Lower lobe of right lung (tissue), 2 donors: ENCODE data around the gene CASR. TPM values are rescaled to one million over a fixed set of nuclear protein-coding genes. Genes with fewer than 3 reads are reported as not detected.
"Not testable (repeated sequence)": the region's sequence is repeated elsewhere in the genome, so short reads cannot be mapped to it uniquely, and the experiment has no call there.

Source experiments
- ATAC-seq, 2 donors: fragments of 200-7000 bp; cut with Tn5 transposase; one replicate each; pipeline ENCODE4 v1.9.1; 2020 to 2022; ENCODE audit warnings: mild to moderate bottlenecking in 2 of 2, moderate library complexity in 2 of 2
- DNase-seq: peaks from one replicate; pipeline ENCODE4 v3.0.0-alpha.2; 2020
- H3K27ac ChIP-seq: fragments of 200-600 bp; one replicate; pipeline ENCODE4 v1.8.0; 2022
- H3K27me3 ChIP-seq: fragments of 200-600 bp; one replicate; pipeline ENCODE4 v1.8.0; 2022; ENCODE audit warnings: low read depth
- H3K36me3 ChIP-seq: fragments of 200-600 bp; one replicate; pipeline ENCODE4 v1.8.0; 2022; ENCODE audit warnings: mild to moderate bottlenecking
- H3K4me1 ChIP-seq: fragments of 200-600 bp; one replicate; pipeline ENCODE4 v1.8.0; 2022
- H3K4me3 ChIP-seq: fragments of 200-600 bp; one replicate; pipeline ENCODE4 v1.8.0; 2022; ENCODE audit warnings: mild to moderate bottlenecking
- H3K9me3 ChIP-seq: fragments of 200-600 bp; one replicate; pipeline ENCODE4 v1.8.0; 2022
- CTCF ChIP-seq: fragments of 200-600 bp; IDR thresholded peaks from one replicate; pipeline ENCODE4 v1.8.0; 2022; ENCODE audit warnings: antibody characterized with exemption, mild to moderate bottlenecking
- intact Hi-C: fragments of 100-400 bp; cut with DNase I; formaldehyde crosslinking; loops from one replicate; pipeline ENCODE4 v1.11.0; 2022
- total RNA-seq: library from RNA; stranded (reverse); fragmentation: NEBNext Ultra II Directional; extraction: Animal tissue kit (Norgen Biotek cat#: 25700); gene quantifications from one replicate; pipeline ENCODE4 v1.2.1, GENCODE V29; 2021
- donor health status: DM: no; HTN: yes; CAD: no; lungs with severe emphysema.

CASR gene
- total RNA-seq, 1 donor from 2014 or later, result not detected

GRCh38 chr3:122168044-122168443, 15.4 kb upstream of the CASR start:
- Histone ChIP-seq H3K36me3 (no peaks in the 10 kb centered on the region), H3K4me3 (no peak overlapping the region), H3K27me3 (no peaks in the 10 kb centered on the region), H3K9me3 (peaks cover 3% of the 10 kb centered on the region), H3K27ac (no peak overlapping the region), H3K4me1 (no peaks in the 10 kb centered on the region)
- intact Hi-C loops, result no loop called here
- ATAC-seq, result no peak
- no peak for DNase-seq
- no peak for TF ChIP-seq CTCF

DNA sequence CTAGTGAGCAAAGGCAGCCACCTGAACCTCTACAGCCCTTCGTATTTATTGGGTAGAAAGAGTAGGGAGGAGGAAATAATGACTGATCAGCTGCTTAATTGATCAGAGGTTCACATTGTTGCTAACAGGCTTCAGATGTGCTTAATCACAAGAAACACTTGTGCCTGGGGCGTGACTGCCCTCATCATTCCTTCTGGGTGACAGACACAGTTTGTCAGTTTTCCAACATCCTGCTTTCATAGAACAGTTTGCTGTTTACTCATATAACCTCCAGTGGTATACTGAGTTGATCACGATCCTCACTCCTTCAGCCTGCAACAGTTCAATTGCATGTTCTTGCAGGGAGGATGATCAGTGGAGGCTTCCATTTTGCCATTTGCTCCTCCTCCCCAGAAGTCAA, 13.6 kb upstream of the CASR start:
- Histone ChIP-seq H3K27ac (no peak overlapping the region), H3K27me3 (no peaks in the 10 kb centered on the region), H3K9me3 (peaks cover 3% of the 10 kb centered on the region), H3K4me3 (no peak overlapping the region), H3K36me3 (no peaks in the 10 kb centered on the region), H3K4me1 (no peaks in the 10 kb centered on the region)
- intact Hi-C loops, result no loop called here
- no peak for TF ChIP-seq CTCF
- ATAC-seq, result no peak
- no peak for DNase-seq

DNA sequence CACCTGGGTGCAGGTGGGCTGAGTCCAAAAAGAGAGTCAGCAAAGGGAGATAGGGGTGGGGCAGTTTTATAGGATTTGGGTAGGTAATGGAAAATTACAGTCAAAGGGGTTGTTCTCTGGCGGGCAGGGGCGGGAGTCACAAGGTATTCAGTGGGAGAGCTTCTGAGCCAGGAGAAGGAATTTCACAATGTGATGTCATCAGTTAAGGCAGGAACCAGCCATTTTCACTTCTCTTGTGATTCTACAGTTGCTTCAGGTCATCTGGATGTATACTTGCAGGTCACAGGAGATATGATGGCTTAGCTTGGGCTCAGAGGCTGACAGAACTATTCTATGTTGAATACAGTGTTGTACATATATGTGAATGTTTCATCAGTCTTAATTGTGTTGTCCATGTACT, 12.1 kb upstream of the CASR start:
- intact Hi-C loops, H3K36me3 ChIP-seq, H3K27me3 ChIP-seq, H3K27ac ChIP-seq, H3K4me3 ChIP-seq, ATAC-seq, H3K9me3 ChIP-seq, DNase-seq, H3K4me1 ChIP-seq: not testable (repeated sequence)

GRCh38 chr3:122178711-122179110, 4.8 kb upstream of the CASR start:
- Histone ChIP-seq H3K9me3 (no peaks in the 10 kb centered on the region), H3K4me1 (peaks cover 2% of the 10 kb centered on the region), H3K4me3 (no peak overlapping the region), H3K36me3 (no peaks in the 10 kb centered on the region), H3K27ac (no peak overlapping the region), H3K27me3 (peaks cover 20% of the 10 kb centered on the region)
- DNase-seq, result no peak
- intact Hi-C loops, result no loop called here
- ATAC-seq, result no peak
- TF ChIP-seq CTCF, result no peak

DNA sequence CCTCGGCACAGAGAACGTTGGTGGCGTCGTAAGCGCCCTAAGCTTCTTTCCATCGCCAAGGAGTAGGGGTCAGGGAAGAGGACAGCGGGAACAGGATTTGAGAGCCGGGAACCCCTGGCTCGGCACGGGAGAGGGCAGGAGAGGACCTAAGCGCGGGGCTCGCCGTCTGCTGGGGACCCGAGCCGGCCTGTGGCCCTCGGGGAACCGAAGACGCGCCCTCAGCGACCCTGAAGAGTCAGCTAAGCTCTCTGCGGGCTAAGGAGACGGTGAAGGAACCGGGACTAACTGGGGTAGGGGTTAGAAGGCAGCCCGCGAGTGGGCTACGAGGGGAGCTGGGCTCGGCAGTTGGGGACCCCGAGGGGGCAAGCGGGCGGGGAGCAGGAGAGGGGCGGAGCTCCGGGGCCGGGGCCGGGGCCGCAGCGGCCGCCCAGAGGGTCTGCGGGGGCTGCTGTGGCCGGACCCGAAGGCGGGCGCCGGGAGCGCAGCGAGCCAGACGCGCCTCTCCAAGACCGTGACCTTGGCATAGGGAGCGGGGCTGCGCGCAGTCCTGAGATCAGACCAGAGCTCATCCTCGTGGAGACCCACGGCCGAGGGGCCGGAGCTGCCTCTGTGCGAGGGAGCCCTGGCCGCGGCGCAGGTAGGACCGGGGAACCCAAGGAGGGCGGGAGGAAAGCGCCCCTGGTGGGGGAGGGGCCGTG, 574 bp downstream of the CASR start:
- Histone ChIP-seq H3K27me3 (peaks cover 36% of the 10 kb centered on the region), H3K36me3 (no peaks in the 10 kb centered on the region), H3K4me1 (peaks cover 12% of the 10 kb centered on the region), H3K4me3 (peak overlapping the region; percentile 25), H3K9me3 (no peaks in the 10 kb centered on the region), H3K27ac (no peak overlapping the region)
- DNase-seq (no peak), ATAC-seq (peak; percentile 21 to 51)
- intact Hi-C loops, result no loop called here
- no peak for TF ChIP-seq CTCF

DNA sequence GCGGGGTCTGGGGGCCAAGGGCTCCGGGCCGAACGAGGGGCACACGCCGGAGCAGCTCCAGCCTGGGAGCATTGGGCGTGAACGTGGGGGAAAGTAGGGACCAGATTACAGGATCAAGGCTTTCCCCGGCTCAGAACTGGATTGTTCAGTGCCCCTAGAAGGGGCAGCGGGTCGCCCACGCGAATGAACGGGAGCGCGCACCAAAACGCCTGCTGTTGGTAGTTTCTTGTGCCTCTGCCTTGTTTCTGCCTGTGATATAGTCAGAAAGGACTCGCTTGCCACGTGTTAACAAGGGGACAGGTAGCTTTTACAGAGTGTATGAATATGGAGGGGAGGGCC, 1.1 kb downstream of the CASR start:
- peak overlapping the region; percentile 25 for H3K4me3 ChIP-seq
- H3K36me3 ChIP-seq, result no peaks in the 10 kb centered on the region
- H3K27me3 ChIP-seq, result peaks cover 36% of the 10 kb centered on the region
- H3K27ac ChIP-seq, result no peak overlapping the region
- no peaks in the 10 kb centered on the region for H3K9me3 ChIP-seq
- peaks cover 12% of the 10 kb centered on the region for H3K4me1 ChIP-seq
- ATAC-seq (no peak), DNase-seq (no peak)
- intact Hi-C loops, result no loop called here
- TF ChIP-seq CTCF, result no peak
